DOHH2 (cell line): ENCODE measurements around the gene CNPY4.

Experiments
- H3F3A ChIP-seq: fragments of 200-600 bp; sonication (generic), shearing (Covaris generic); 2 replicates; pipeline ENCODE4 v1.6.0; 2016; ENCODE audit warnings: antibody characterized with exemption, mild to moderate bottlenecking; ENCODE audit not compliant: control insufficient read depth, insufficient read depth
- H3K27ac ChIP-seq: fragments of 200-600 bp; sonication (generic); 2 replicates; pipeline ENCODE4 v1.5.1; 2014; ENCODE audit warnings: low read depth, mild to moderate bottlenecking, low read length, moderate library complexity
- H3K27me3 ChIP-seq: fragments of 200-600 bp; sonication (generic); 2 replicates; pipeline ENCODE4 v1.6.1; 2014; ENCODE audit warnings: mild to moderate bottlenecking, low read length, mixed read lengths; ENCODE audit not compliant: control insufficient read depth
- H3K36me3 ChIP-seq: fragments of 200-600 bp; sonication (generic); 2 replicates; pipeline ENCODE4 v1.6.1; 2014; ENCODE audit warnings: mild to moderate bottlenecking, low read length, moderate library complexity, mixed read lengths; ENCODE audit not compliant: control insufficient read depth
- H3K4me1 ChIP-seq: fragments of 200-600 bp; sonication (generic); 2 replicates; pipeline ENCODE4 v1.6.1; 2014; ENCODE audit warnings: mild to moderate bottlenecking, low read length, mixed read lengths; ENCODE audit not compliant: control insufficient read depth
- H3K4me2 ChIP-seq: fragments of 200-600 bp; sonication (generic); 2 replicates; pipeline ENCODE4 v1.6.0; 2014; ENCODE audit warnings: mild to moderate bottlenecking, low read length, moderate library complexity
- H3K4me3 ChIP-seq: fragments of 200-600 bp; sonication (generic); 2 replicates; pipeline ENCODE4 v1.5.1; 2014; ENCODE audit warnings: mild to moderate bottlenecking, low read length, mixed read lengths
- H3K79me2 ChIP-seq: fragments of 200-600 bp; sonication (generic); 2 replicates; pipeline ENCODE4 v1.6.1; 2014; ENCODE audit warnings: mild to moderate bottlenecking, low read length, mixed read lengths; ENCODE audit not compliant: control insufficient read depth
- H3K9me2 ChIP-seq: fragments of 200-600 bp; sonication (generic); replicated peaks from 2 replicates; pipeline ENCODE4 v1.6.1; 2014; ENCODE audit warnings: mild to moderate bottlenecking, low read length, mixed read lengths; ENCODE audit not compliant: control insufficient read depth
- H3K9me3 ChIP-seq: fragments of 200-600 bp; sonication (generic); 2 replicates; pipeline ENCODE4 v1.6.1; 2014; ENCODE audit warnings: antibody characterized with exemption, low read length, mixed read lengths; ENCODE audit not compliant: control insufficient read depth, insufficient read depth
- H4K20me1 ChIP-seq: fragments of 200-600 bp; sonication (generic); 2 replicates; pipeline ENCODE4 v1.6.0; 2014; ENCODE audit warnings: low read depth, mild to moderate bottlenecking, antibody characterized with exemption, low read length, moderate library complexity; ENCODE audit not compliant: control insufficient read depth, insufficient read depth
- EZH2phosphoT487 ChIP-seq: fragments of 200-600 bp; sonication (generic); IDR thresholded peaks from 2 replicates; pipeline ENCODE4 v1.6.1; 2017; ENCODE audit warnings: borderline replicate concordance, mild to moderate bottlenecking, antibody characterized with exemption, low read length, moderate library complexity, mixed read lengths
- TF ChIP-seq, protein P1 (sequence below): fragments of 200-600 bp; sonication (generic); IDR thresholded peaks from one replicate; pipeline ENCODE4 v1.5.1; 2014; ENCODE audit warnings: antibody characterized with exemption, mild to moderate bottlenecking, low read depth, low read length; ENCODE audit not compliant: poor library complexity, severe bottlenecking

Gene CNPY4

DNA sequence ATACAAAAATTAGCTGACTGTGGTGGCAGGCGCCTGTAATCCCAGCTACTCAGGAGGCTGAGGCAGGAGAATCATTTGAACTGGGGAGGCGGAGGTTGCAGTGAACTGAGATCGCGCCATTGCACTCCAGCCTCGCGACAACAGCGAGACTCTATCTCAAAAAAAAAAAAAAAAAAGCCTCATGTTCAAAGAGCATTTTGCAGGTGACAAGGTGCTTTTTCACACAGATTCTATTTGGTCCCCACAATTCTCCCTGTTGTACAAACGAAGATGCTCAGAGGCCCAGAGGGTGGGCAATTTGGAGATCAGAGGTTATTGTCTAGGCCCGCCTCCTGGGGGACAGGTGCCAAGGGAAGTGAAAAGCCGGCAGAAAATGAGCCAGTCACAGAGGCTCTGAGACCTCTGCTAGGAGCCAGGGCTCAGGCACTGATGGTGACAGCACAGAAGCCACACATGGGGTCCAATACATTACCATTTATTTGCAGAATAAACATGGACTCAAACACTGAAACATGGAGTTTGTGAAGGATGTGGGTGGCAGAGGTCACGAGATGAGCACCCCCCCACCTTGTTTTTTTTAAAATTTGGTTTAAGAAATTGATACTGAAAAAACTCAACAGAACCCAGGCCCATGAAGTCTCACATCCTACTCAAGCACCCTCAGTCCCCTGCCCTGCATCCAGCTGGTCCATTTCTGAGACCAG lies 49.9 kb downstream of the CNPY4 start:
- H3K36me3 ChIP-seq = peaks cover 22% of the 10 kb centered on the region
- no peak overlapping the region; the same call in 1 of the 2 replicates for H3K4me3 ChIP-seq
- H3K4me2 ChIP-seq = peak overlapping the region; percentile 80
- no peaks in the 10 kb centered on the region for H3K79me2 ChIP-seq
- TF ChIP-seq EZH2phosphoT487 = no peak
- TF ChIP-seq, protein P1, sequence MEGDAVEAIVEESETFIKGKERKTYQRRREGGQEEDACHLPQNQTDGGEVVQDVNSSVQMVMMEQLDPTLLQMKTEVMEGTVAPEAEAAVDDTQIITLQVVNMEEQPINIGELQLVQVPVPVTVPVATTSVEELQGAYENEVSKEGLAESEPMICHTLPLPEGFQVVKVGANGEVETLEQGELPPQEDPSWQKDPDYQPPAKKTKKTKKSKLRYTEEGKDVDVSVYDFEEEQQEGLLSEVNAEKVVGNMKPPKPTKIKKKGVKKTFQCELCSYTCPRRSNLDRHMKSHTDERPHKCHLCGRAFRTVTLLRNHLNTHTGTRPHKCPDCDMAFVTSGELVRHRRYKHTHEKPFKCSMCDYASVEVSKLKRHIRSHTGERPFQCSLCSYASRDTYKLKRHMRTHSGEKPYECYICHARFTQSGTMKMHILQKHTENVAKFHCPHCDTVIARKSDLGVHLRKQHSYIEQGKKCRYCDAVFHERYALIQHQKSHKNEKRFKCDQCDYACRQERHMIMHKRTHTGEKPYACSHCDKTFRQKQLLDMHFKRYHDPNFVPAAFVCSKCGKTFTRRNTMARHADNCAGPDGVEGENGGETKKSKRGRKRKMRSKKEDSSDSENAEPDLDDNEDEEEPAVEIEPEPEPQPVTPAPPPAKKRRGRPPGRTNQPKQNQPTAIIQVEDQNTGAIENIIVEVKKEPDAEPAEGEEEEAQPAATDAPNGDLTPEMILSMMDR = no peak
- no peaks in the 10 kb centered on the region for H4K20me1 ChIP-seq
- H3K9me2 ChIP-seq = no peaks in the 10 kb centered on the region
- peaks cover 16% of the 10 kb centered on the region for H3F3A ChIP-seq
- peaks cover 60% of the 10 kb centered on the region for H3K4me1 ChIP-seq
- no peaks in the 10 kb centered on the region for H3K9me3 ChIP-seq
- H3K27ac ChIP-seq = no peak overlapping the region
- peaks cover 16% of the 10 kb centered on the region for H3K27me3 ChIP-seq

DNA sequence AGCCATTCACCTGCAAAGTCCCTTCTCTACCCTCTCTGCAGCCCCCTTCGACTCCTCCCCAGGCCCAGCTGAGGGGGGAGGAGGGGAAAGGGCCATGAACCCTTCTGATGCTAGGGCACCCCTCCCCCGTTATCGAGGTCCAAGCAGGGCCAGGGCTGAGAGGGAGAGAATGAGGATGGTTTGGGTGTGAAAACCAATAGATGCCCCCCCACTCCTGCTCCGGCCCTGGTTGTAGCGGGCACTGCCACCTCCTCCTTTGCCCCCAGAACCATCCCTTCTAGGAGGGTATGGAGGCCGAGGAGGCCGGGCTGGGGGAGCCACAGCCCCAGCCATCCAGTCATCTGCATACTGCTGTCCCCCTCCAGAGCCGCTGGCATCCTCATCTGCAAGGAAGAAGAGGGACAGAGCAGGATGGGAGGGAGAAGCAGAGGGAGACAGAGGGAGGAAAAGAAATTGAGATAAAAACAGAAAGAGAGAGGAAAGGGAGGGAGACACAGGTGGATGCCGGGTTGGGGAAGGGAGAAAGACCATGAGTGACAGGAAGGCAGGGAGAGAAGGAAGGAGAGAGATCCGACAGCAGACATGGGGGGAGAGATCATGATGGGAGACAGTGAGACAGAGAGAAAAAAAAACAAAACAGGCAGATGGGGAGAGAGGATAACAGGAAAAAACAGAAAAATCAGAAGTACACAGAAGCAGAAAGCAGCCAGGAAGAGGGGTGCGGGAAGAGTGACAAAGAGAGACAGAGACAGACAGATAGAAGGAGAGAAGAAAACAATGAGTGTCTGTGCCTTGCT lies 50.9 kb downstream of the CNPY4 start:
- Histone ChIP-seq H3K4me1 (peaks cover 70% of the 10 kb centered on the region), H3F3A (peaks cover 16% of the 10 kb centered on the region), H3K79me2 (peaks cover 3% of the 10 kb centered on the region; the same call in 1 of the 2 replicates), H3K9me2 (no peaks in the 10 kb centered on the region), H3K36me3 (peaks cover 32% of the 10 kb centered on the region), H3K4me2 (peak overlapping the region; percentile 68), H3K27ac (no peak overlapping the region), H3K27me3 (peaks cover 16% of the 10 kb centered on the region), H3K4me3 (peak overlapping the region; percentile 52), H3K9me3 (no peaks in the 10 kb centered on the region), H4K20me1 (no peaks in the 10 kb centered on the region)
- TF ChIP-seq EZH2phosphoT487 = no peak
- TF ChIP-seq, protein P1 = no peak

DNA sequence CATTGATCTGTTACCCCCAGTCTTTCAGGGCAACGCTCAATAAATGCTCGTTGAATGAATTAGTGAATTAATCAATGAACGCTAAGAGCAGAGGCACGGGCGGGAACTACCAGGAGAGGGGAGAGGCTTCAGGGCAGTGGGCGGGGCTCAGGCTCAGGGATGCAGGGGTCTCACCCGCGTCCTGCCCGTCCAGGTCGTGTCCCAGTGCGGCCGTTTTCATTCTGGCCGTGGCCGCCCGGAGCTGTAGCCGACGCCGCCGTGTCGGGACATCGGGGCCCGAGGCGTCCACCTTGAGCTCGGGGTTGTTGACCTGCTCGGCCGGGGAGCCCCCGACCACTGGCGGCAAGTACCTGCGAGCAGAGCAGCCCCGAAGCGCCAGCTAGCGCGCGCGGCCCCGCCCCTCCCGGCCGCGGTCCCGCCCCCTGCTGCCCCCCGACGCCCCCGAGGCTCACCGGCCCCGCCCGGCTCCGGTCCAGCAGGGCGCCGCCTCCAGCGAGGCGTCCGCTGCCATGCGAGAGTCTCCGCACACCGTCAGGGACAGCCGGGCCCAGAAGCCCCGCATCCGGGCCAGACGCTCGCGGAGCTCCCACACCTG lies 51.8 kb downstream of the CNPY4 start:
- Histone ChIP-seq H3K27me3 (peaks cover 16% of the 10 kb centered on the region), H3K4me2 (peak overlapping the region; percentile 68)

More for the DNA sequence above, 51.8 kb downstream of the CNPY4 start:
- Histone ChIP-seq H4K20me1 (peaks cover under 1% of the 10 kb centered on the region; the same call in 1 of the 2 replicates), H3K27ac (no peak overlapping the region), H3K9me2 (no peaks in the 10 kb centered on the region), H3K4me1 (peaks cover 77% of the 10 kb centered on the region), H3K79me2 (peaks cover 10% of the 10 kb centered on the region), H3K4me3 (peak overlapping the region; percentile 52), H3K36me3 (peaks cover 36% of the 10 kb centered on the region), H3F3A (peaks cover 16% of the 10 kb centered on the region), H3K9me3 (no peaks in the 10 kb centered on the region)
- TF ChIP-seq, protein P1 = no peak
- no peak for TF ChIP-seq EZH2phosphoT487
